HEK293 (cell line): ENCODE data around the gene AMN.

Experiments
- CTCF ChIP-seq: fragments of 450-650 bp; formaldehyde crosslinking; IDR thresholded peaks from 2 replicates; pipeline ENCODE4 v1.5.1; 2016; ENCODE audit warnings: missing biosample characterization, missing genetic modification characterization
- TSHZ1 ChIP-seq: fragments of 450-650 bp; formaldehyde crosslinking; IDR thresholded peaks from 2 replicates; pipeline ENCODE4 v1.5.1; 2016; ENCODE audit warnings: missing biosample characterization, missing genetic modification characterization, borderline replicate concordance
- ZNF18 ChIP-seq: fragments of 450-650 bp; formaldehyde crosslinking; IDR thresholded peaks from 2 replicates; pipeline ENCODE4 v1.5.1; 2016; ENCODE audit warnings: missing biosample characterization, missing genetic modification characterization

- TF ChIP-seq CTCF (tag by site-specific recombination): no peak
- TF ChIP-seq TSHZ1 (tag by site-specific recombination): no peak
- no peak for TF ChIP-seq ZNF18 (tag by site-specific recombination)
These were observed 1.5 kb upstream of the AMN start for GRCh38 chr14:102920998-102921304.
